HUES48 (cell line): Measurements from ENCODE around the gene TTC29.

Source experiments
- H3K27ac ChIP-seq: one replicate; pipeline ENCODE4 v1.7.0; 2013; ENCODE audit warnings: low read depth, low read length, inconsistent platforms
- H3K27me3 ChIP-seq: 2 replicates; pipeline ENCODE4 v1.6.1; 2013; ENCODE audit warnings: mild to moderate bottlenecking, low read length; ENCODE audit not compliant: control insufficient read depth, insufficient read depth
- H3K36me3 ChIP-seq: 2 replicates; pipeline ENCODE4 v1.6.1; 2013; ENCODE audit warnings: low read length; ENCODE audit not compliant: control insufficient read depth, insufficient read depth
- H3K4me1 ChIP-seq: 2 replicates; pipeline ENCODE4 v1.6.1; 2013; ENCODE audit warnings: mild to moderate bottlenecking, low read length; ENCODE audit not compliant: control insufficient read depth, insufficient read depth
- H3K4me3 ChIP-seq: 2 replicates; pipeline ENCODE4 v1.5.1; 2013; ENCODE audit warnings: mild to moderate bottlenecking, low read depth, low read length
- H3K9ac ChIP-seq: 2 replicates; pipeline ENCODE4 v1.6.1; 2013; ENCODE audit warnings: mild to moderate bottlenecking, low read depth, low read length, moderate library complexity
- H3K9me3 ChIP-seq: 2 replicates; pipeline ENCODE4 v1.6.1; 2013; ENCODE audit warnings: low read length; ENCODE audit not compliant: control insufficient read depth, insufficient read depth

Gene TTC29

DNA sequence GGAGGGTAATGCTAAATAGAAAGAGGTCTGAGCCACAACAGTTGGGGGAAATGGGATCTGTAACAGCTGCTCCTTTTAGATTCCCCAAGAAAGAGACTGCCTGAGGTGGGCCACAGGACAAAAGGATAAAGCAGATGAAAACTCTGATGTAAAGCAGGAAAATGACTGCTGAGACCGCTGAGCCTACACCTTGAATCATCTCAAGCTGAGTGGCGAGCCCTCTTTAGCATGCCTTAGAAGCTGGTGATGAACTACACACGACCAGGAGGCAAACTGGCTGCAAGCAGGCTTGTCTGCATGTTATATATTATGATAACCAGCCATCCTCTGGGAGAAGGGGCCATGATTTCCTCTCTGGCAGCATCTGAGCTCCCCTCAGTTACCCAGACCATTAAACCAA, 88.4 kb downstream of the TTC29 start:
- Histone ChIP-seq H3K4me3 (no peak overlapping the region), H3K9me3 (no peaks in the 10 kb centered on the region), H3K27me3 (no peaks in the 10 kb centered on the region), H3K9ac (no peak overlapping the region), H3K36me3 (no peaks in the 10 kb centered on the region), H3K4me1 (no peaks in the 10 kb centered on the region), H3K27ac (no peak overlapping the region)

DNA sequence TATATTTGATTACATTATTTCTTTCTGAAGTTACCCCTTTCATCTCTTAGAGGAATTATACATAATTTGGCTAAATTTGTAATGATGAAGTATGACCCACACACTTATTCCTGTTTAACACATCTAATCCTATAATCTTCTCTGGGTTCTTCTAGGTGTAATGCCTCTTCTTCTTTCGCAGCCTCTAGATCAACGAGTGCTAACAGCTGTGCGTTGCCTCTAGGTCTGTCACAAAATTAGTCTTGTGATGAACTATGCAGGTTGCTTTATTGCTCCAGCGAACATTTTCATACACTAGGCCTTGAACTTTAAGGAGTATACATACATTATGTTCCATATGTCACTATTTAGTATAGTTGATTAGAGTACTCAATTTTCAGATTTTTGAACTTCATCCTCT, 89.9 kb downstream of the TTC29 start:
- no peak overlapping the region for H3K27ac ChIP-seq
- H3K9me3 ChIP-seq: no peaks in the 10 kb centered on the region
- no peak overlapping the region for H3K4me3 ChIP-seq
- H3K9ac ChIP-seq: no peak overlapping the region
- H3K4me1 ChIP-seq: no peaks in the 10 kb centered on the region
- no peaks in the 10 kb centered on the region for H3K27me3 ChIP-seq
- H3K36me3 ChIP-seq: no peaks in the 10 kb centered on the region

DNA sequence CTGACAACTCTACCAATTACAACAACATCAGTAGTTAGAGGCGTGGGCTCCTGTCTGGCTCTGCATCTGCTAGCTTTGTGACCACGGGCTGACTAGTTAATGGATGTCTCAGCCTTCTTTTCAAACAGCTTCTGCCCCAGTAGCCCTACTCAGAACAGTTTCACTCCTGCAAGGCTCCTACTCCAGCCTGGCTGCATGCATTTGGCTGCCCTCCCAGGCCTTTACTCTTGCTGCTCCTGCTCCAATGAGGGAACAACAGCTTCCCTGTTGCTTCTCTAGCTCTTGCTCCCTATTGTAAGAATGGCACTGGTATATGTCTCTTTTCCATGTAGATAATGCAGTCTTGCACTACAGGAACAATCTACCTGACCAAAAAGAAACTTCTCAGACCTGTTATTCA, 93.3 kb downstream of the TTC29 start:
- H3K4me3 ChIP-seq: no peak overlapping the region
- no peaks in the 10 kb centered on the region for H3K27me3 ChIP-seq
- no peak overlapping the region for H3K9ac ChIP-seq
- H3K4me1 ChIP-seq: no peaks in the 10 kb centered on the region
- no peak overlapping the region for H3K27ac ChIP-seq
- H3K36me3 ChIP-seq: no peaks in the 10 kb centered on the region
- H3K9me3 ChIP-seq: no peaks in the 10 kb centered on the region

DNA sequence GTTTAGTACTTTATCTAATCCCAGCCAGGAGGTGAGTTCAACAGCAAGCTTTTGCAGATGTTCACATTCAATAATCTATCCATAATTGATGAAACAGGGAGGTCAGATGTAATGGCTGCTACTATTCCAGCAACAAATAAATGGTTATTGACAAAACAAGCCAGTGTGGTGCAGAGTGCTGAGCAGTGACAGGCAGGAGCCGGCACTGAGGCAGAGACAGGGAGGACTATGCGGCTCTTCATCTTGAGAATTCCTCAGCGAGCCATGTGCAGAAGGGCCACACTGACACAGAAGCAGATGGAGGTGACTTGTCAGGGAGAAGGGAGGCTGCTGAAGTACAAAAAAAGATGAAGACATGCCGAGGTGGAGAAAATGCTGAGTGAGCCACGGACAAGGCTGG, 98.3 kb downstream of the TTC29 start:
- Histone ChIP-seq H3K4me1 (peaks cover 3% of the 10 kb centered on the region; the same call in 1 of the 2 replicates), H3K9me3 (no peaks in the 10 kb centered on the region), H3K9ac (no peak overlapping the region), H3K36me3 (no peaks in the 10 kb centered on the region), H3K27me3 (no peaks in the 10 kb centered on the region), H3K4me3 (no peak overlapping the region), H3K27ac (no peak overlapping the region)

DNA sequence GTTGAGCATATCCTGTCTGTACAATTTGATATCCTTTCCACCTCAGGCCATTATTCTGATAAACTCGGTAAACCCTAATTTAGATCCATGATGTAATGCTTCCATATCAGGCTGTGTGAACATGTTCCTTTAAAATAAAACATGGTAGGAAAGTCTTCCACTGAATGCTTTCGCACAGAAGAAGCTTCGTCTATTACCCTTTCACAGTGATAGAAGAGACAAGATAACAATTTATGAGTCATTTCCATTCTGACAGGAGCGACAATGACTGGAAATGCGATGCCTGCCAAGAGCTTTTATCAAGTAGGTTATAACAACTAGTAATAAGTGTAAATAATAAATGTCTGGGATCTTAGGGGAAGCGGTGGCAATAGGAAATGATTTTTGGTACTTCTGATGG, 98.8 kb downstream of the TTC29 start:
- Histone ChIP-seq H3K4me1 (peaks cover 3% of the 10 kb centered on the region; the same call in 1 of the 2 replicates), H3K9ac (no peak overlapping the region), H3K27ac (no peak overlapping the region), H3K4me3 (no peak overlapping the region), H3K36me3 (no peaks in the 10 kb centered on the region), H3K9me3 (no peaks in the 10 kb centered on the region), H3K27me3 (no peaks in the 10 kb centered on the region)

DNA sequence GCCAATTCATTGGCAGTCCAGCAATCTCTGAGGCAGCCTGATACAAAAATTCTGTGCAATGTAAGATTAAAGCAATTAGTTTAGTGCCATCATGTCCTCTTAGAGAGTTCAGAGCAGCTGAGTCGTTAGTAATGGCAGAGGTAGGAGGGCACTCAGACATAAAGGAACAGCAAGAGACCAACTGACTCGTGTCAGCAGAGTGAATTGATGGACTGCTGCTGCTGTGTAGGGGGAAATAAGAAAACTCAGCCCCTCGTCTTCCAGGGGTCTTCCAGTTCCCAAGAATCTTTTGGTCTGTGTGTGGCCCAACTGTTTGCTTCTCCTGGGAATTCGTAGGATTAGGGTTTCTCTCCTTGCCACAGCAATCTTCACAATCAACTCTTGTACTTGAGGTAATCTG, 100.9 kb downstream of the TTC29 start:
- no peaks in the 10 kb centered on the region for H3K36me3 ChIP-seq
- H3K27ac ChIP-seq: no peak overlapping the region
- H3K4me3 ChIP-seq: no peak overlapping the region
- no peak overlapping the region for H3K9ac ChIP-seq
- no peaks in the 10 kb centered on the region for H3K27me3 ChIP-seq
- peaks cover 3% of the 10 kb centered on the region; the same call in 1 of the 2 replicates for H3K4me1 ChIP-seq
- no peaks in the 10 kb centered on the region for H3K9me3 ChIP-seq

DNA sequence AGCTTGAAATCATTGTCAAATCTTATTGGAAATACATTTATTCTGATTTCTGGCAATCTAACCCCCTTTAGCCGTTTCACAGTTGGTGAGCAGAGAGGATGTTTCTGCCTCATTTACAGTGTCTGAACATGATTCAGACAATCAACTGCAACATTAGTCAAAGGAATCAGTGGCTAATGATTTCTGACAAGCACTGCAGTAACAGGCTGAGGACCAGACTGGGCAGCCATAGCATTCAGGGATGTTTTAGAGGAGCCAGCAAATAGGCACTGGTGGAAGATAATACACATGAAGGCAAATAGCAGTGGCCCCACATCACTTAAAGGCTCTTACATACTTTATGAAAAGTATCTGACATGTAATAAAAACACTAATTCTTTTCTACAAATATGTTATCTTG, 102.8 kb downstream of the TTC29 start:
- no peaks in the 10 kb centered on the region for H3K9me3 ChIP-seq
- H3K4me1 ChIP-seq: peaks cover 3% of the 10 kb centered on the region; the same call in 1 of the 2 replicates
- H3K9ac ChIP-seq: no peak overlapping the region
- no peak overlapping the region for H3K27ac ChIP-seq
- no peaks in the 10 kb centered on the region for H3K36me3 ChIP-seq
- H3K4me3 ChIP-seq: no peak overlapping the region
- H3K27me3 ChIP-seq: no peaks in the 10 kb centered on the region

DNA sequence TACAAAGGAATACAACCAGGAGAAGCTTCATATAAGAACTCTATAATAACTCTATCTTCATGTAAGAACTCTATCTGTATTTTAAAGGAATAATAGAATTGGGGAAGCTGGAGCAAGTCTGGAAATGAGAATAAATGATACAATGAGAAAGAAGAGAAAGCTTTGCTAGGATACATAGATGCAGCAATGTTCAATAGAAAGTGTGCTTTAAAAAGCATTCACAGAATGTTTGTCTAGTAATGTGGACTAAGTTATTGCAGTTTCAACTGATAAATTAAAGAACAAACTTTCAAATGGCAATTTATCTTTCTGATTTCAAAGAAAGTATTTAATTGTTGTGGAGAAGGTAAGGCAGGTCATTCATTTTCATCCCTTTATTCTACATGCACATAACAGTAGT, 104.9 kb downstream of the TTC29 start:
- no peaks in the 10 kb centered on the region for H3K9me3 ChIP-seq
- H3K36me3 ChIP-seq: no peaks in the 10 kb centered on the region
- H3K27ac ChIP-seq: no peak overlapping the region
- H3K4me3 ChIP-seq: no peak overlapping the region
- H3K9ac ChIP-seq: no peak overlapping the region
- H3K4me1 ChIP-seq: peaks cover 3% of the 10 kb centered on the region; the same call in 1 of the 2 replicates
- H3K27me3 ChIP-seq: no peaks in the 10 kb centered on the region

DNA sequence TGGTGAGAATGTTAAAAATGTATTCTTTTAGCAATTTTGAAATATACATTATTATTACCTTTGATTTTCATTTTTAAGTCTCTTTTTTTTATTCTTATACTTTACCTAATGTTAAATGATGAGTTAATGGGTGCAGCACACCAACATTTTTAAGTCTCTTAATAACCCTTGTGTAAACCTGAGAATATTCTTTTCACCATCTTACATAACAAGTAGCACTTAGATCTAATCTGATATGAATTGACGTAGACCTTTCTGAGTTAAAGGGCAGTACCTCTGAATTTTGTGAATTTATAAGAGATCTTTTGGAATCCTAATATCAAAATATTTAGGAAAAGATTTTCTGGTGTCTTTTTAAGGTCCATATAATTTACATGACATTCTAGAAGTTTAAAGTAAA, 110.6 kb downstream of the TTC29 start:
- H3K36me3 ChIP-seq: no peaks in the 10 kb centered on the region
- no peaks in the 10 kb centered on the region for H3K9me3 ChIP-seq
- no peak overlapping the region for H3K9ac ChIP-seq
- H3K4me3 ChIP-seq: no peak overlapping the region
- no peaks in the 10 kb centered on the region for H3K4me1 ChIP-seq
- no peak overlapping the region for H3K27ac ChIP-seq
- no peaks in the 10 kb centered on the region for H3K27me3 ChIP-seq

DNA sequence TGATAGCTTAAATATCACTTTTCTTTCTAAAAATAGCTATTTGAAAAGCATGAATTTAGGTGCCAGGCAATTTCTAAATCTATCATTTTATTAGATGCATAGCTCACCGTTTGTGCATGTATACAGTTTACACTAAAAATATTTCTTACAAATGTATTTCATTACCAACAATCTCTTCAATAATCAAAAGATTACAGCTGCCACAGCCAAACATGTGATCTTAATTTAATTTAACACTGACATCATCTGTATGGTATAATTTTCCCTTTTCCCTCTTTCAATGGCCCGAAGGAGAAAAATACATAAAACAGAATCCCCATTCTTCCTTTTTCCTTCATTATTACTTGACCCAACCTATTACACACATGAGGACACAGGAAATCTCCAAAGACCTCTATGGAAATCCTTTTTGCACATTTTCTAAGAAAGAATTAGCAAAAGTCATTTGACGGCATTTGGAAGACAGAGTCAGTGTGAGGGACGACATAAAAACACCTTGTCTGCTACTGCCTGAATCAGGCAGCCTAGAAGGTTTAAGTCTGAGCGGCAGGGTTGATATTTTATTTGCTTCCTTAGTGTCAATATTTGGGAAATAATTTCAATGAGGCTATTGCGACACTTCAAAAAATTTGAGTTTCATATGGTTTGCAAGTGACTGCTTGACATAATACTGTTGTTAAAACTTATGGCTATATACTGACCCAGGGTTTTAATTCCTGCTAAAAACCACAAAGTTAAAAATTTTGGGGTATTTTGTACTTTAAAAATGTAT, 111.2 kb downstream of the TTC29 start:
- no peaks in the 10 kb centered on the region for H3K27me3 ChIP-seq
- H3K27ac ChIP-seq: no peak overlapping the region
- no peaks in the 10 kb centered on the region for H3K4me1 ChIP-seq
- H3K9me3 ChIP-seq: no peaks in the 10 kb centered on the region
- no peaks in the 10 kb centered on the region for H3K36me3 ChIP-seq
- H3K4me3 ChIP-seq: no peak overlapping the region
- H3K9ac ChIP-seq: no peak overlapping the region

DNA sequence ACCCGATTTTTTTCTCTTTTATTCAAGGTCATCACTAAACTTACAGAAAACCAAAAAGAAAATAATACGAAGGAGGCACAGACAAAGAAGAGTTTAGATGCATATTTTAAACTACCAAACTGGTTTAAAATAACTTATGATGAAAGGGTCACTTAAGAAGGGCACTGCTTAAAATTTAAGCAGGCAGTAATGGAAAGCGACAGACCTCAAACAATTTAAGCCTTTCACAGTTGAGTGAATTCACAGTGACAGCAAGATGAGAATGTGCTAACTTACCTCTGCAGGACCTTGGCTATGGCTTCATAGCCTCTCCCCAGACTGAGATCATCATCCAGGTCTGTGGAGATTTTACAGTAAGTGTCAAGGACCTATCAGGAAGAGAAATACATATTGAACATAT, 112.1 kb downstream of the TTC29 start:
- Histone ChIP-seq H3K9me3 (no peaks in the 10 kb centered on the region), H3K27ac (no peak overlapping the region), H3K4me1 (no peaks in the 10 kb centered on the region), H3K27me3 (no peaks in the 10 kb centered on the region), H3K4me3 (no peak overlapping the region), H3K9ac (no peak overlapping the region), H3K36me3 (no peaks in the 10 kb centered on the region)
